ENCODE results near the gene PLIN5. TPM values are rescaled to one million over a fixed set of nuclear protein-coding genes. Genes with fewer than 3 reads are reported as not detected.

The PLIN5 gene
- total and polyA plus RNA-seq, 10 of the 15 experiments (the other 5 are each of a cell fraction or from before 2014, with no cell fraction given) = 0.15 to 0.33 TPM; not detected in 8

DNA sequence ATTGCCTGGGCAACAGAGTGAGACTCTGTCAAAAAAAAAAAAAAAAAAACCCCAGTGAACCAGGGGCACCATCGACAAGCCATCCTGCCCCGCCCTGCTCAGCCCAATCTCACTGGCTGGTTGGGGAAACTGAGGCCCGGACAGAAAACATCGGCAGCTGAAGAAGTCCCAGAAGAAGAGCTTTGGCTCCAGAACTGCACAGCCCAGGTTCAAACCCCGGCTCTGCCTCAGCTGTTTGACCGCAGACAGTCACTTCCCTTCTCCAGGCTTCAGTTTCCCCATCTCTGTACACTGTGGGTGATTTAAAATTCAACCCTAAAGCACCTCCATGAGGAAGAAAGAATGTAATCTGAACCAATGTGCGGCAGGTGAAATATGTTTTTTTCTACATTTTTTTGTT lies 33.9 kb upstream of the PLIN5 start:
- Histone ChIP-seq H3K4me3 (no peak overlapping the region), H3K4me2 (ENCODE audit: control insufficient read depth, insufficient read depth) (no peak overlapping the region), H4K20me1 (ENCODE audit: control insufficient read depth, insufficient read depth) (no peaks in the 10 kb centered on the region), H3K27me3 (replicated peaks in 1 of 2; ENCODE audit: control insufficient read depth in 2 of 2, insufficient read depth in 2 of 2, low read length in 1 of 2) (no peaks in the 10 kb centered on the region), H3K79me2 (ENCODE audit: control insufficient read depth, insufficient read depth, low read length) (no peaks in the 10 kb centered on the region), H3K4me1 (ENCODE audit: control insufficient read depth, insufficient read depth, low read length) (no peaks in the 10 kb centered on the region), H3K9me3 (replicated peaks; ENCODE audit: control insufficient read depth, insufficient read depth, low read length) (no peaks in the 10 kb centered on the region), H3K27ac (ENCODE audit: control insufficient read depth, insufficient read depth) (no peak overlapping the region), H3K9ac (ENCODE audit: control insufficient read depth, insufficient read depth, low read length) (no peak overlapping the region), H3K36me3 (ENCODE audit: control insufficient read depth in 2 of 2, insufficient read depth in 2 of 2, low read length in 1 of 2) (no peaks in the 10 kb centered on the region), H2AFZ (ENCODE audit: control insufficient read depth, low read depth, low read length) (no peak overlapping the region)
- POLR2A ChIA-PET = interaction anchor here (0.6 to 0.7 kb wide), 2 partner anchors 17 to 73 kb away, joined by 4 to 5 read pairs; no protein-coding TSS in a partner anchor
- SMC1A ChIA-PET (ENCODE audit: uncharacterized antibody, unreplicated experiment) = interaction anchor here (0.9 kb wide), 1 partner anchor 99 kb away, joined by 3 read pairs; no protein-coding TSS in a partner anchor
- ATAC-seq = no peak
- CTCF ChIA-PET = interaction anchor here (0.7 to 10.1 kb wide), 7 partner anchors 10 to 284 kb away, joined by 3 to 94 read pairs (median 3); partner anchors contain the start of gene LRG1
- no peak for DNase-seq (ENCODE audit: low read depth, low spot score)
- no TSS peak for BruUV-seq (replicated peaks)
- no peak for FAIRE-seq
- in situ Hi-C loops (cut with MboI) (no loop called here), intact Hi-C loops (cut with micrococcal nuclease; ENCODE audit: unreplicated experiment) (no loop called here)
- RAD21 ChIA-PET (ENCODE audit: unreplicated experiment) = interaction anchor here (2.5 kb wide), 1 partner anchor 68 kb away, joined by 16 read pairs; no protein-coding TSS in a partner anchor
- TF ChIP-seq, protein P1, sequence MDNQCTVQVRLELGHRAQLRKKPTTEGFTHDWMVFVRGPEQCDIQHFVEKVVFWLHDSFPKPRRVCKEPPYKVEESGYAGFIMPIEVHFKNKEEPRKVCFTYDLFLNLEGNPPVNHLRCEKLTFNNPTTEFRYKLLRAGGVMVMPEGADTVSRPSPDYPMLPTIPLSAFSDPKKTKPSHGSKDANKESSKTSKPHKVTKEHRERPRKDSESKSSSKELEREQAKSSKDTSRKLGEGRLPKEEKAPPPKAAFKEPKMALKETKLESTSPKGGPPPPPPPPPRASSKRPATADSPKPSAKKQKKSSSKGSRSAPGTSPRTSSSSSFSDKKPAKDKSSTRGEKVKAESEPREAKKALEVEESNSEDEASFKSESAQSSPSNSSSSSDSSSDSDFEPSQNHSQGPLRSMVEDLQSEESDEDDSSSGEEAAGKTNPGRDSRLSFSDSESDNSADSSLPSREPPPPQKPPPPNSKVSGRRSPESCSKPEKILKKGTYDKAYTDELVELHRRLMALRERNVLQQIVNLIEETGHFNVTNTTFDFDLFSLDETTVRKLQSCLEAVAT (IDR thresholded peaks at IDR 0.05) = no peak
- TF ChIP-seq TAF1 (IDR thresholded peaks at IDR 0.05; ENCODE audit: borderline replicate concordance, low read depth, low read length) = no peak
- TF ChIP-seq SUZ12 (IDR thresholded peaks at IDR 0.05; ENCODE audit: unreplicated experiment) = no peak
- no peak for TF ChIP-seq TCF12 (IDR thresholded peaks at IDR 0.05; ENCODE audit: low read depth, low read length)
- 17% methylated on average over 7 of the region's 7 CpGs for WGBS (ENCODE audit: insufficient coverage, insufficient replicate concordance, low lambda C conversion rate, missing lambda C conversion rate)

DNA sequence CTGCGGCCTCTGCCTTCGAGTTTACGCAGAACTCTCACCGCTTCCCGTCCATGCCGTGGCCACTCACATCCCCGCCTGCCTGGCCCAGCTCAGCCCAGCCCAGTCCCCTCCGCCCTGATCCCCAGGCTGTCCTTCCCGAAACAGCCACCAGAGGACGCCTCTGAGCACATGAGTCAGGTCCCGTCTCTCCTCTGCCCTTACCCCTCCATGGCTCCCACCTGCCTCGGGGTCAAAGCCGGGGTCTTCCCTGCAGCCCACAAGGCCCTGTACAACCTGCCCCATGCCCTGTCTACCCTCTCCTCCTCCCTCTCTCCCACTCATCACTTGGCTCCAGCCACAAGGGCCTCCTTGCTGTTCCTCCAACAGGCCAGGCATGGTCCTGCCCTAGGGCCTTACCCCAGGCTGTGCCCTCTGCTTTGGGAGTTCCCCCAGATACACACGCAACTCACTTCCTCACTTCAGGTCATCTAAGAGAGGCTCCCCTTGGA lies 32.6 kb upstream of the PLIN5 start:
- Histone ChIP-seq H3K4me1 (ENCODE audit: control insufficient read depth, insufficient read depth, low read length) (no peaks in the 10 kb centered on the region), H3K4me2 (ENCODE audit: control insufficient read depth, insufficient read depth) (no peak overlapping the region), H3K79me2 (ENCODE audit: control insufficient read depth, insufficient read depth, low read length) (no peaks in the 10 kb centered on the region), H3K9ac (ENCODE audit: control insufficient read depth, insufficient read depth, low read length) (no peak overlapping the region), H4K20me1 (ENCODE audit: control insufficient read depth, insufficient read depth) (no peaks in the 10 kb centered on the region), H3K36me3 (ENCODE audit: control insufficient read depth in 2 of 2, insufficient read depth in 2 of 2, low read length in 1 of 2) (no peaks in the 10 kb centered on the region), H3K4me3 (no peak overlapping the region), H3K27ac (ENCODE audit: control insufficient read depth, insufficient read depth) (no peak overlapping the region), H3K9me3 (replicated peaks; ENCODE audit: control insufficient read depth, insufficient read depth, low read length) (no peaks in the 10 kb centered on the region), H2AFZ (ENCODE audit: control insufficient read depth, low read depth, low read length) (no peak overlapping the region), H3K27me3 (replicated peaks in 1 of 2; ENCODE audit: control insufficient read depth in 2 of 2, insufficient read depth in 2 of 2, low read length in 1 of 2) (no peaks in the 10 kb centered on the region)
- ATAC-seq (peak; percentile 84), DNase-seq (ENCODE audit: low read depth, low spot score) (no peak), FAIRE-seq (no peak)
- no TSS peak for BruUV-seq (replicated peaks)
- in situ Hi-C loops (cut with MboI) (no loop called here), intact Hi-C loops (cut with micrococcal nuclease; ENCODE audit: unreplicated experiment) (no loop called here)
- ChIA-PET POLR2A (interaction anchor here (0.5 kb wide), 1 partner anchor 106 kb away, joined by 5 read pairs; no protein-coding TSS in a partner anchor), SMC1A (ENCODE audit: uncharacterized antibody, unreplicated experiment) (interaction anchor here (0.9 to 1.3 kb wide), 3 partner anchors 20 to 100 kb away, joined by 3 read pairs; no protein-coding TSS in a partner anchor), CTCF (interaction anchor here (0.6 to 10.1 kb wide), 11 partner anchors 9 to 1237 kb away, joined by 3 to 94 read pairs (median 4); partner anchors contain the start of gene NRTN), RAD21 (ENCODE audit: unreplicated experiment) (interaction anchor here (2.5 kb wide), 1 partner anchor 69 kb away, joined by 16 read pairs; no protein-coding TSS in a partner anchor)
- WGBS (ENCODE audit: insufficient coverage, insufficient replicate concordance, low lambda C conversion rate, missing lambda C conversion rate) = 48% methylated on average over 14 of the region's 14 CpGs
- TF ChIP-seq NFIC (IDR thresholded peaks at IDR 0.05; ENCODE audit: low read depth, low read length) (no peak), RAD21 (IDR thresholded peaks at IDR 0.05; ENCODE audit: insufficient read depth, low read depth, low read length) (0 out of 2 replicates have a peak, but pooled peaks have one; percentile 16), FOS (IDR thresholded peaks at IDR 0.05; ENCODE audit: borderline replicate concordance, extremely low read depth, insufficient read length) (no peak), GABPA (IDR thresholded peaks at IDR 0.05; ENCODE audit: low read depth) (no peak), CREM (IDR thresholded peaks at IDR 0.05; ENCODE audit: low read depth) (no peak), ZNF384 (IDR thresholded peaks at IDR 0.05; ENCODE audit: borderline replicate concordance, low read depth, low read length) (no peak), SIN3A (IDR thresholded peaks at IDR 0.05; ENCODE audit: low read depth, low read length) (no peak), HDGF (IDR thresholded peaks at IDR 0.05) (peak; percentile 24; the same call in 1 of the 2 replicates)
- TF ChIP-seq, protein P2, sequence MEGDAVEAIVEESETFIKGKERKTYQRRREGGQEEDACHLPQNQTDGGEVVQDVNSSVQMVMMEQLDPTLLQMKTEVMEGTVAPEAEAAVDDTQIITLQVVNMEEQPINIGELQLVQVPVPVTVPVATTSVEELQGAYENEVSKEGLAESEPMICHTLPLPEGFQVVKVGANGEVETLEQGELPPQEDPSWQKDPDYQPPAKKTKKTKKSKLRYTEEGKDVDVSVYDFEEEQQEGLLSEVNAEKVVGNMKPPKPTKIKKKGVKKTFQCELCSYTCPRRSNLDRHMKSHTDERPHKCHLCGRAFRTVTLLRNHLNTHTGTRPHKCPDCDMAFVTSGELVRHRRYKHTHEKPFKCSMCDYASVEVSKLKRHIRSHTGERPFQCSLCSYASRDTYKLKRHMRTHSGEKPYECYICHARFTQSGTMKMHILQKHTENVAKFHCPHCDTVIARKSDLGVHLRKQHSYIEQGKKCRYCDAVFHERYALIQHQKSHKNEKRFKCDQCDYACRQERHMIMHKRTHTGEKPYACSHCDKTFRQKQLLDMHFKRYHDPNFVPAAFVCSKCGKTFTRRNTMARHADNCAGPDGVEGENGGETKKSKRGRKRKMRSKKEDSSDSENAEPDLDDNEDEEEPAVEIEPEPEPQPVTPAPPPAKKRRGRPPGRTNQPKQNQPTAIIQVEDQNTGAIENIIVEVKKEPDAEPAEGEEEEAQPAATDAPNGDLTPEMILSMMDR (IDR thresholded peaks at IDR 0.05 in 2 of 3, conservative IDR thresholded peaks at IDR 0.05 in 1 of 3; ENCODE audit: control insufficient read depth in 2 of 3, extremely low read depth in 1 of 3, insufficient read depth in 1 of 3, low read depth in 3 of 3, low read length in 3 of 3) = peak; percentile 57 to 90 (median 70)
